SIG-M5 (cell line): ENCODE results near the gene KCNQ1.

Experiments
- DNase-seq: peaks from one replicate; lab custom pipeline; 2025; lab: John Stamatoyannopoulos, UW

The KCNQ1 gene

DNA sequence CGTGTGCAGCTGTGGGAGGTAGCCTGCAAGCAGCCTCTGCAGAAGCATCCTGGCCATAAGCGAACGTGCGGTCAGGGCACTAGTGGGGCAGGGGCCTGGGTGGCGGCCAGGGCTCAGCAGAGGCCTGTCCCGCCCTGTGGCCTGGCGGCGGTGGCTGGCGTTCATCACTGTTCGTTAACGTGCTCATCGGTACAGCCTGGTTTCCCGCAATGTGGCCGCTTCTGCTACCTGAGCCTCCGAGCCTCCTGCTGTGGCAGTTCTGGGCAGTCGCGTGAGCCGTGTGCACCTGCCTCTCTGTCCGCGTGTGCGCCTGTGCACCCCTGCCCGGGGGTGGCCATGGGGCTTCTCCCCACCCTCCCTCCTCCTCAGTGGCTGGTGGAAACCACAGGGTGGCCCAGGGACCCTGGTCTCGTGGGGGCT is 137.1 kb downstream of the KCNQ1 start:
- DNase-seq: no peak

DNA sequence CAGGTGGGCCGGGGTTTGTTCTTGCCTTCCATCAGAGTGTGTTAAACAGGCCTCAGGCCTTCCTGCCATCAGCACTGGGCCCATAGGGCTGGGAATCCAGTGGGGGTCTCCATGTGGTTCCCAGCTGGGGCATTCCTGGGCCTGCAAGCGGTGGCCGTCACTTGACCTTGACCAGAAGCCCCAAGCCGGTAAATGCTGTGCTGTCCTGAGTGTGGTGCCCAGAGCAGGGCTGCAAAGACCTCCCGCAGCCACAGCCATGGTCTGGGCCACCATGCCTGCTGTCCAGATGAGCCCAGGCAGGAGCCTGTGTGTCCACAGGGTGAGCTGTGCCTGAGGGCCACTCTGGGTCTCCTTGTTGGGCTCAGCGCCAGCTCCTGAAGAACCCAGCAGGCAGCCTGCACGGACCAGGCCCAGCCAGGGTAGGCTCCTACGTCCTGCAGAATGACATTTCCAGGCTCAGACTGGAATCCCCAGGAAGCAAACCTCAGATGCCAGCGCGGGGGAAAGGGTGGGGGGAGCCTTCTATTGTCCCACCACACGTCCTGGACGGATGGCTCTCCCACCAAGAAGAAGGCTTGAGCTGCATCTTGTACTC is 137.6 kb downstream of the KCNQ1 start:
- no peak for DNase-seq

DNA sequence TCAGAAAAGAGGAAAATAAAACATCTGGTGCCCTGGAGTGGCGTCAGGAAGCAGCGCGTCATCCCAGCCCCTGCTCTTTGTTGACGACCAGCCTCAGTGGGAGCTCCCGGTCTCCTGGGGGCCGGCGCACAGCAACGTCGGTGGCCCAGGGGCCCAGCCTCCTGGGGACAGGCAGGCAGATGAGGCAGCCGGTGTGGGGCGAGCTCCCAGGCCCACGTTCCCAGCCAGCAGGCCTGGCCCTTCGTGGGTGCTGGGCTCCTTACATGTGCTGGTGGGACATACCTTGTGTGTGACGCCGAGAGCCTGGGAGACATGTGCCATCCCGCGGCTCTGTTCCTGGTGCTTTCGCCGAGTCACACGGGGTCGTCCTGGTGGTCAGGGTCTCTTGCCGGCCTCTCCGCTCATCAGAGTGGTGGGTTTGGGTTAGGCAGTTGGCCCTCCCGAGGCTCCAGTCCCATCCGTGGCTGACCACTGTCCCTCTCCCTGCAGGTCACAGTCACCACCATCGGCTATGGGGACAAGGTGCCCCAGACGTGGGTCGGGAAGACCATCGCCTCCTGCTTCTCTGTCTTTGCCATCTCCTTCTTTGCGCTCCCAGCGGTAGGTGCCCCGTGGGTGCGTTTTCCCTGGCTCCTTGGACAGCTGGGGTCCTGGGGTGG is 138.3 kb downstream of the KCNQ1 start:
- DNase-seq: no peak

DNA sequence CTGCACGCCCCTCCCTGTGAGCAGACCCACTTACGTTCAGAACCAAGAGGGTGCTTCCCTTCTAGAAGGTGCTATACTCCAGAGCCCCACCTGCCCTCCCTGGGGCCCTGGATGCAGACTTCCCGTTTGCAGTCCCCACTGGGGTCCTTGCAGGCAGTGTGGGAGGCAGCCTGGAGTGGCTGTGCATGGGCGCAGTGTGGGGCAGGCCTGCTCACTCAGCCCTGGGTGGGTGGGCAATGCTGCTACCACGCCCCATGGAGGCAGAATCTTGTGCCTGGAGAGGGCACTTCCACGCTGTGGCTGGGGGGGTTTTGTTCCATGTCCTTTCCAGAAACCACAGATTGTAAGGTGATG is 138.8 kb downstream of the KCNQ1 start:
- DNase-seq: no peak

DNA sequence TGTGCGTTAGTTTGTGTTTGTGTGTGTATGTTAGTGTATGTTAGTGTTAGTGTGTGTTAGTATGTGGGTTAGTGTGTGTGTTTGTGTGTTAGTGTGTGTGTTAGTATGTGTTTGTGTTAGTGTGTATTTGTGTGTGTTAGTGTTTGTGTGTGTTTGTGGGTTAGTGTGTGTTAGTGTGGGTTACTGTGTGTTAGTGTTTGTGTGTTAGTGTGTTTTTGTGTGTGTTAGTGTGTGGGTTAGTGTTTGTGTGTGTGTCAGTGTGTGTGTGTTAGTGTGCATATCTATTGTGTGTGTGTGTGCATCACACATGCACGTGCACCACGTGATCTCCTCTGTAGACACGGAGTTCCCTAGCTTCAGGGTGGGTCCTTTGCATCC is 139.6 kb downstream of the KCNQ1 start:
- no peak for DNase-seq

DNA sequence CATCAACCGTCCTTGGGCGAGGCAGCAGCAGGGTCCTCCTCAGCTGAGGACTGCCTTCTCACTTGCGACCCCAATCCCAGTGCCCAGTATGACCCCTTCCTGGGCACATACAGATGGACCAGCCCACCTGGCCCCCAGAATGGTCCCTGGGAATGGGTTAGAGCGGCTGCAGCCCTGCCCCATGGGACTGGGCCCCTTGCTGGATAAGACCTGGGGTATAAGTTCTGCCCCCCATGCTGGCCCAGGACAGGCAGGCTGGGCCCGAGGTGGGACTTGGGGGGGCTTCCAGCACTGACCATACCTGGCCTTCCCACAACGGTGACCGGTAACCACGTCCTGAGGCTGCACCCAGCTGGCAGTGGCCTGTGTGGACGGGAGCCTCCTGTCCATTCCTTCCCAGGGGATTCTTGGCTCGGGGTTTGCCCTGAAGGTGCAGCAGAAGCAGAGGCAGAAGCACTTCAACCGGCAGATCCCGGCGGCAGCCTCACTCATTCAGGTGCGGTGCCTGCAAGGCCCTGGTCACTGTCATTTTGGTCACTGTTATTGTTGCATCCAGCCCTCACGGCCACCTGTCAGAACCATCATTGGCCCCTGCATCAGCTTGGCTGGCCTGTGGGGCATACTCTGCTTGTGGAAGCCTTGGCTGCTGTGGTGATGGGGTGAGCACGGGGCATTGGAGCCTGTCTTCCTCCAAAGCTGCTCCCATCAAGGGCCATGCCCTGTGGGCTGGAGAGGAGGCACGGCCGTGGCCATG is 140.2 kb downstream of the KCNQ1 start:
- no peak for DNase-seq

DNA sequence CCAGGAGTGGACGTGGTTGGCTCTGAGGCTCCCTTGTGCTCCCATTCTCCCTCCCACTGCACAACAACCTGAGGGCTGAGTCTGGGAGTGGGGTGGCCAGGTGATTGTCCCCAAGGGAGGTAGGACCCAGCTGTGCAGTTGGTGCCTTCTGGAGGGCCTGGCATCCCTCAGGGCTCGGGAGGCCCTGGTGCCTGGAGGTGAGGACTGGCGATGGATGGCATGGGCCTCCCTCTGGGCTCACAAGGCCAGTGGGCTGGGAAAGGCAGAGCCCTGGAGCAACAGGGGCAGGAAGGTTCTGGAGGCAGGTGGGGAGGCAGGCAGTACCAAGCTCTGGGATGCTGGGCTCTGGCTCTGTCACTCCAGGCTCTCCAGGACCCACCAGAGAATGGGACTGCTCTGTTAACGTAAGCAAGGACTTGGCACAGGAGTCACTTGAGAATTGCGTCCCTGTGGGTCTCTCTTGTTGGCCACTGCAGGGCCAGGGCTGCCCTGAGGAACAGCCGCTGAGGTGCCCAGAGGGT is 140.8 kb downstream of the KCNQ1 start:
- no peak for DNase-seq

DNA sequence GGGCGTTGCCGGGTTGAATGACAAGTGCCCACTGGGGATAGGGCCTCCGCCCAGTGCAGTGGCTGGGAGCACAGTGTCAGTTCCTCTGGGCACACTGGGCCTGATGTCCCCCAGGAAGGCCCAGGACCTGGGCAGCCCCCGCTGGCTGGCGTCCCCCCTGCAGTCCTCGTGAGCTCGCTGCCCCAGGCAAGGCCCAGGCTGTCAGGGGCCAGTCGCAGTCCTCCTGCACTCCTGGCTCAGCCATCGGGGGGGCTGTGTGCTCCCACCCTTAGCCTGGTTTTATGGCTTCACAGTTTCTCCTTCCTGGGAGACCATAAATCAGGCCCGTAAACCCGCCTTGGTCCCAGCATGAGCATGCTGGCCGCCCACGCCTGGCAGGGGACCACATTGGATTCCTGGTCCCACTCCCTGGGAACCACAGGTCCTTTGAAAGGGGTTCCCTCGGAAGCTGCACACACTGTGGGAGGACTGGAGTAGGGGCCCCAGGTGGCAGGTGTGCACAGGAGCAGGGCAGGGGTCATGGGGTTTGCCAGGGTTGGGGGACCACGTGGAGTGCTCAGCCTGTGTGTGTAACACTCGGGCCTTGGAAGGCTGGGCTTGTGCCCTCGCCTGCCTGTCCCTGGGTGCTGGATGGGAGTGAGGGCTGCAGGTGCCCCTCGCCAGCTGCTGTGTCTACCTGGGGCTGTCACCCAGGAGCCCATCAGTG is 141.4 kb downstream of the KCNQ1 start:
- DNase-seq: no peak

DNA sequence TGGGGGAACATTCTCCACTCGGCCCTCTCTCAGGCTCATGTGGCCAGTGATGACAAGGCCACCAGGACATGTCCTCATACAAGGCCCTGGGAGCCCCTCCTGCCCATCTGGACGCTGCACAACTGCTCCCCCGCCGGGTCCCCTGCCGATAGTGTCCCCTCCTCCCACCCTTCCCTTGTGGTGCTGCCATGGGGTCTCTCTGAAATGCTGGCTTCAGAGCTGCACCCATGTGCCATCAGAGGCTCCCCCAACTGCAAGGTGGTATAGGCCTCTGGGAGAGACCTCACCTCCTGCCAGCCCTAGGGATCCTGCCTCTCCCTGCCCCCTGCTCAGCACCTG is 142.0 kb downstream of the KCNQ1 start:
- no peak for DNase-seq

DNA sequence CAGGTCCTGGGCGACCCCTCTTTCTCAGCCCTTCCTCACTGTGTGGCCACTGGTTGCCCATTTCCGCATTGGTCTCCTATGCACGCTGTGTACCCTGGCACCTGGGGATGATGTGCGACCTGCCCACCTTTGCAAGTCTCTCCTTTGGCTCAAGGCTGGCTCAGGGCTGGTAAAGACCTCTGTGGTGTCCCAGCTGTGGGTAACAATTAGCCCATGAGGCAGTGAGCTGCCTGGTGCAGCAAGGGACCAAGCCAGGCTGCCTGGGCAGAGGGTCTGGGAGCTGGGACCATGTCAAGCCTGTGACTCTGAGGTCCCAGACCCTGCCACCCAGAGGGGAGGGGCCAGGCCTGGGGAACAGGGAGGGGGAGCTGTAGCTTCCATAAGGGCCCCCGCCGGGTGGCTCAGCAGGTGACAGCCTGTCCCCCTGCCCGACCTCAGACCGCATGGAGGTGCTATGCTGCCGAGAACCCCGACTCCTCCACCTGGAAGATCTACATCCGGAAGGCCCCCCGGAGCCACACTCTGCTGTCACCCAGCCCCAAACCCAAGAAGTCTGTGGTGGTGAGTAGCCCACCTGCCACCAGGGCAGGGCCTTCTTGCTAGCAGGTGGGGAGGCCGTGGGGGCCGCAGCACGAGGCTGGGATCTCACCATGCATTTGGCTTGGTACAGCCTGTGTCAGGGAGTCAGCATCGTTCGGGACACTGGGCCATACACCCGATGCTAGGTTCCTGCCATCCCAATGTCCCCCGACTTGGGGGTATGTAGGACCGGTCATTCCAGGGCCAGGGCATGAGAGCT is 142.5 kb downstream of the KCNQ1 start:
- DNase-seq: no peak

DNA sequence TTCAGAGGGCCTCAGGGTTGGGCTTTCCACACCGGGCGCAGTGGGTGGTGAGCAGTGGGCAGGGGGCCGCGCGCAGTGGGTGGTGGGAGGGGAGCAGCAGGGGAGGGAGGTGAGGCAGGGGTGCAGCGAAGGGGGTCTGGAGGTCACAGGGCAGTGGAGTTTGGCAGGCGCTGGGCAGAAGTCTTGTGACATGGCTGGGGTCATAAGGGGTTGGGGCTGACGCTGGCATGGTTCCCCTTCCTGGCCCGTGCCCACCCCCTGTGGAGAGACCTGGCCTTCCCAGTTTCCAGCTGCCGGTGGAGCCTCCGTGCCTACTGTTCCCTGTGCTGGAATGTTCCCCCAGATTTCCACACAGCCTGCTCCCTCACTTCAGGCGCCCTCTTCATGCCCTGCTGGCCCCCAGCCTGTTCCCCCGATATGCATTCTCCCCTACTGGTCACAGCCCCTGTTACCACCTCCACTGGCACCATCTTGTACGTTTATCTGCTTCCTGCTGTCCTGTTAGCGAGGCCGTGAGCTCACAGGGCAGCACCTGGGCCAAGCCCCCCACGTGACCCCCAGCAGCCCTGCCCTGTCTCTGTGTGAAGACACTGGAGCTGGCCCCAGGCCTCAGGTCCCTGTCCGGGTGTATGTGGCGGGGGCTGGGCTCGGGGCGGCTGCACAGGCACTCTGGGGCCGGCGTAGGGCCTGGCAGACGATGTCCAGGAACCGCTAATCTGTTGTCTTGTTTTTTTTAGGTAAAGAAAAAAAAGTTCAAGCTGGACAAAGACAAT is 143.4 kb downstream of the KCNQ1 start:
- no peak for DNase-seq

DNA sequence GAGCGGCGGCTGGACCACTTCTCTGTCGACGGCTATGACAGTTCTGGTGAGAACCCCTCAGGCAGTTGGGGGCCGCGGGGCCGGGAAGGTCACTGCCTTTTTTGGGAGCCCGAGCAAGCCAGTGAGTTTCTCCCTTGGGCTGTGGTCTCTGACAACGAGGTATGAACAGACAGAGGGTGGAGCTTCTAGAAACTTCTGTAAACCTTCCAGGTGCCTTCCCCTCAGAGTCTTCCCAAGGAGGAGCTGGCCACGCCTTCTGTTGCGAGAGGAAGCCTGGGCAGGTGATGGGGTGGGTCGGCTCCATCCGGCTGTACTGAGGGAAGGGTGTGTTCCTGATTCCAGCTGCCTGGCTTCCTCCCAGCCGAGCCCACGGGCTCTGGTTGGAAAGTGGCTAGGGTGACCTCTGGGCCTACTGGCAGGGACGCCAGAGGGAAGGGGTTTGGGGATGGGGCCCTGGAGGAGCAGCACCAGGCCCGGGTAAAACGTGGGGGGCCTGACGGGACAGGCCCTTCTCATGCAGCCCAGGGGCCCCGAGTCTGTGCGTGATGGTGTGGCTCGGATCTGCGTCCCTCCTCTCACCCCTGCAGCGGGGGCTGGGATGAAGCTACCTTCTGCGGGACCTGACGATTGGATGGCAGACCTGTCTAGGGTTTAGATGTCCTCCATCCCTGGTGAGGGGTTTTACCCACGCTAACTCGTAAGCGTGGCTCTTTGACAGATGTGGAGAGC is 144.2 kb downstream of the KCNQ1 start:
- DNase-seq: no peak

DNA sequence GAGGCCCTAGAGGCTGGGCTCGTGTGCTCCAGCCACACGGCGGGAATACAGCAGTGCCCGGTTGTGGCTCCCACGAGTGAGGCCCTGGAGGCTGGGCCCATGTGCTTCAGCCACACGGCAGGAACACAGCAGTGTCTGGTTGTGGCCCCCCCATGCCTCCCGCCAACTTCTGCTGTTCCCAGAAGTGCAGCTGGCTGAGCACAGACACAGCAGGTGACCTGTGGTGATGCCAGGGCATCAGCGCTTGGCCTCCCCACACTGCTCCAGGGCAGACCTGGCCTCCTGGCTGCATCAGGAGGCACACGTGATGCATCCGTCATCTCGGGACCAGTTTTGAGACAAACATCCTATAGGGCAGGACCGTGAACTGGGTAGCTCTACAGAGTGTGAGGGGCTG is 144.7 kb downstream of the KCNQ1 start:
- no peak for DNase-seq

DNA sequence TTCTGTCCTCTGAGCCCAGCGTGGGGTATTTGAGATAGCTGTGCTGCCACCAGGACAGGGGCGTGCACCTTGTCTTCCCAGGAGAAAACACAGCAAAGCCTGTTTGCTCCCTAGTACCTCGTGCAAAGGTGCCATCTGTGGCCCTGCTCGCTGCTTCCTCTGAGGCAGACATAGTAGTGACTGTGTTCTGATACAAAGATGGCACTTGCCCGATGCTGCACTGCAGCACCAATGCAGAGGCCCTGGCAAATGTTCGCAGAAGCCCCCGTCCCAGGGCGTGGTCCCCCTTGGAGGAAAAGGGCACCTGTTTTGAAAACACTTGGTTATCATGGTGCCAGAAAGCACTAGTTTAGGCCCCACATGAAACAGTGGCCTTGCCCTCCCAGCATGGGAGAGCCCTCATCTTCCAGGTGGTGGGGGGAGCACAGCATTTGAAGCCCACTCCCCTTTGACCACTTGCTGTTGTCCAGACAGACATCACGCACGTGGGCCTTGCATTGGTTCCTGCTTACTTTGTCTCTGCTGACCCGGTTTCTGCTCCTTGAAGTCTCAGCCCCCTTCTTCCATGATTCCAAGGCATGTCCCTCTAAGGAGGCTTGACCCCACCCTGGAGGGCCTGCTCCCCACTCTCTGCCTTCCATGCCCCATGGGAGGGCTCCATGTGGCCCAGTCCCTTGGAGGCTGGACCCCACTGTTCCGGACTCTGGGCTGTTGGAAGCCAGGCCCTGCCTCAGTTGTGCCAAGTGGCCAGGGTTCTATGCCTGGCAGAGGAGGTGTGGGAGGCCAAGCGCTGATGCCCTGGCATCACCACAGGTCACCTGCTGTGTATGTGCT is 145.5 kb downstream of the KCNQ1 start:
- no peak for DNase-seq

DNA sequence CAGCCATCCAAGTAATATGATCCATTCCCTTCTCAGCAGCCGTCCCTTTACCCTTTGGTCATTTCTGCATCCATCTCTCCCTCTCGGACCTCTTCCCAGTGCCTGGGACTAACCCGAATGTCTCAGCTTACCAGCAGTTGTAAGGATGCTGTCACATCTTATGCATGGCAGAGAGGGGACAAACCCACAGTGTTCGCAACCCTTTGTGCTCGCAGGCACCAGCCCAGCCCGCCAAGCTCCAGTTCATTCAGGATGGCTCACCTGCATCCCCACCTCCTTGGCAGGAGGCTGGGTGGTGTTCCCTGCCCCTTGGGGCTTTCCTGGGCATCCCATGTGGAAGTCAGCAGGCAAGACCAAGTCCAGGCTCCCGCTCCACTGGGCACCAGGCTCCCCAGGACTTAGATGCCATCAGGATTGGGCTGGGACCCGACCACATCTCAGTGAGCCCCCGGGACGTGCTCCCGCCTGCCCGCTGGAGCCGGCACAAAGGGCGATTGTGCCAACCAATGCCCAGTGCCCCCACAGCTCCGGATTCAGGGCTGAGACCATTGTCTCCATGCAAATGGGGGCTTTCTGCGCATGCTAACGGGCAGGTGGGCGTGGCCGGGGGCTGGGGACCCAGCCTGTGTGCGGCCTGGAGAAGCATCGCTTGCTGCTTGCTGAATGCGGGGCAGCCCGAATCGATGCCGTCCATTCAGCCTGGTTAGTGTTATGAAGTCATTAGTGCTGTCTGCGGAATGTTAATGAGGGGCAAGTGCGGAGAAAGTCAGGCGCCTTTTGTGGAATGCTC is 146.4 kb downstream of the KCNQ1 start:
- no peak for DNase-seq

DNA sequence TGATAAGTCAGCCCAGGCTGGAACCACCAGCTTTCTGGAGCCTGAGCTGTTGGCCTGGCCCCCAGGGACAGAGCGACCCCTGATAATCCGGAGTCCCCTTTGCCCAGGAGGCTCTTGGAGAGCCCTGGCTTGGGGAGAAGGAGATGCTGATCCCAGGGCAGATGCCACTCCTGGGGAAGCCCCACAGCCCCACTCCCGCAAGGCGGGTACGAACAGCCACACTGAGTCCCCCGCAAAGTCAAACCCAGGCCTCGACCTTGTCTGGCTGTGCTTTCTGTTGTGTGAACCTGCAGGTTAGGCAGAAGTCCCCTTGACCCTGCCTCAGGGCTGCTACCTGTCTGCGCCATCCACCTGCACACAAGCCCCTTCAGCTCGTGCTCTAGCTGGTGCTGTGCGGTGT is 147.0 kb downstream of the KCNQ1 start:
- no peak for DNase-seq

DNA sequence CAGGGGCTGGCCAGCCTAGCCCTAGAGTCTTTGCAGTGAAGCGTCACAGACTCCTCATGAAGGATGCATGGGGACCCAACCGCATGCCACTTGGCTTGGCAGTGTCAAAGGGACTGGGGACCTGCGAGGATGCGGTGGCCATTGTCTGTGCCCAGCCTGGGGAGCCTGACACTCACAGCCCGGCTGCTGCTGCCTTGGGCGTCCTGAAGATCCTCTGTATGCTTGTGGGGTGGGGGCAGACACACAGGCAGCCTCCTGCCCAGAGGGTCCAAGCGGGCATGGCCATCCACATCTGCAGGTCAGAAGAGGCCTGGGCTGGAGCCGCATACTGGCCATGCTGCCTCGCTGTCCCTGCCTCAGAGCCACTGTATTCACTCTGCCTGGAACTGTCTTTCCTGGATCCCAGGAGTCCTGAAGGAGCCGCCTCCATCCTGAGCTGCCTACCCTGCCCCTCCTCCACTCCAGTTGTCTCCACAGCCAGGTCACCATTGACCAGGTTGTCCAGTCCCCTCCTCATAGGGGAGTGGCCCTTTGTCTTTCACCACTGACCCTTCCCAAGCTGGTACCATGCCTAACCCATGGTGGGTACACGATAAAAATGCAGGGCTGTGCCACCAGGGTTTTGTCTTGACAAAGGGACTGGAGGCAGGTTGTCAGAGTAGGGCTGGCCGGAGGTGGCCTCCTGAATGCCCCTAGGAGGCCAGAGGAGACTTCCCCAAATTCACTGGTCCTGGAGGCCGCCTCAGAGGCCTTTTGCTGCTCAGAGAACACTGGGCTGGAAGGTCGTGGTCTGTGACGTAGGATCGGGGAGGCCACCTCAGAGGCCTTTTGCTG is 148.0 kb downstream of the KCNQ1 start:
- no peak for DNase-seq

DNA sequence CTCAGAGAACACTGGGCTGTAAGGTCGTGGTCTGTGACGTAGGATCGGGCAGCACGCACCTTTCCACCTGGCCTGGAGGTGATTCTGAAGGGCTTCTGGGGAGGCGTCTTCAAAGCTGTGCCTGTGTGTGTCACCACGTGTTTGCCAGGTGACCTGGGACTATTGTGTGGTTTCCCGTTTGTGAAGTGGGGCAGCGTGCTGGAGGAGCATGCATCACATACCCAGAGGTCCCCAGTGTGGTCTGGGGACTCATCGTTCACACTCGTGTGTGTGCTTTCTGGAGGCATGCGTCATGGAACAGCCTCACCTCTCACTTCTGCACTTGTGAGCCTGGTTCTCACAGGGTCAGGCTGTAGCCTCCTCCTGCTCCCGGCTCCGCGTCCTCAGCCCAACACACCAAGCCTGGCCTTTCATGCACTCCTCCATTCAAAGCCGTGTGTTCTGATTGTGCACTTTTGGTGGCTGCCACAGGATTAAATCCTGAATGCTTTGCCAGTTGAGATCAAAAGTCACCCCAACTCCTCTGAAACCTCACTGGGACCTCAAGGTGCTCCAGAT is 148.7 kb downstream of the KCNQ1 start:
- DNase-seq: no peak
